ENCODE data around the gene KRTAP10-5. TPM values are rescaled to one million over a fixed set of nuclear protein-coding genes. Genes with fewer than 3 reads are reported as not detected.

The KRTAP10-5 gene
- total RNA-seq, 1 donor from 2014 or later: not detected

DNA sequence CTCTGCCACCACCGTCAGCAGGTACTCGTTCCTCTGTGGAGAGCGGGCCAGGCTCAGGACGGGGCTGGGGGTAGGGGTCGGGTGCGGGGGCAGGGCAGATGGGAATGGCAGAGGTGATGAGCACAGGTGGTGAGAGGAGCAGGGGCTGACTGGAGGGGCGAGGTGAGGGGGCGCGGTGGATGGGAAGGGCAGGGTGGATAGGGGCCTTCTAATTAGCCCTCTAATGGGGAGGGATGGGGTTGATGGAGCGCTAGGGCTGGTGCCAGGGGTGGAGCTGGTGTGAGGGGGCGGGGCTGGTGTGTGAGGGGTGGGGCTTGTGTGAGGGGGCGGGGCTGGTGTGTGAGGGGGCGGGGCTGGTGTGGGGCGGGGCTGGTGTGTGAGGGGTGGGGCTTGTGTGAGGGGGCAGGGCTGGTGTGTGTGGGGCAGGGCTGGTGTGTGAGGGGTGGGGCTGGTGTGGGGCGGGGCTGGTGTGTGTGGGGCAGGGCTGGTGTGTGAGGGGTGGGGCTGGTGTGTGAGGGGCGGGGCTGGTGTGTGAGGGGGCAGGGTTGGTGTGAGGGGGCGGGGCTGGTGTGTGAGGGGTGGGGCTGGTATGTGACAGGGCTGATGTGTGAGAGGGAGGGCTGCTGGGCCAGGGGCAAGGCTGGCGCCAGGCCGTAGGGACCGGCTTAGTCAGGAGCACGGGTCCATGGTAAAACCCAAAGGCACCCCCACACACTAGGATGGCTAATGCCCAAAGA lies 46.3 kb downstream of the KRTAP10-5 start:
- no peak overlapping the region for H2AFZ ChIP-seq (ENCODE audit: low read depth, low read length)
- no peaks in the 10 kb centered on the region for H3K36me3 ChIP-seq (ENCODE audit: insufficient read depth, low read length)
- H3K9me3 Mint-ChIP-seq (ENCODE audit: unreplicated experiment): peaks cover 9% of the 10 kb centered on the region
- TF ChIP-seq EZH2 (IDR thresholded peaks at IDR 0.05; ENCODE audit: insufficient read depth, low read length): no peak
- TF ChIP-seq, protein P1, sequence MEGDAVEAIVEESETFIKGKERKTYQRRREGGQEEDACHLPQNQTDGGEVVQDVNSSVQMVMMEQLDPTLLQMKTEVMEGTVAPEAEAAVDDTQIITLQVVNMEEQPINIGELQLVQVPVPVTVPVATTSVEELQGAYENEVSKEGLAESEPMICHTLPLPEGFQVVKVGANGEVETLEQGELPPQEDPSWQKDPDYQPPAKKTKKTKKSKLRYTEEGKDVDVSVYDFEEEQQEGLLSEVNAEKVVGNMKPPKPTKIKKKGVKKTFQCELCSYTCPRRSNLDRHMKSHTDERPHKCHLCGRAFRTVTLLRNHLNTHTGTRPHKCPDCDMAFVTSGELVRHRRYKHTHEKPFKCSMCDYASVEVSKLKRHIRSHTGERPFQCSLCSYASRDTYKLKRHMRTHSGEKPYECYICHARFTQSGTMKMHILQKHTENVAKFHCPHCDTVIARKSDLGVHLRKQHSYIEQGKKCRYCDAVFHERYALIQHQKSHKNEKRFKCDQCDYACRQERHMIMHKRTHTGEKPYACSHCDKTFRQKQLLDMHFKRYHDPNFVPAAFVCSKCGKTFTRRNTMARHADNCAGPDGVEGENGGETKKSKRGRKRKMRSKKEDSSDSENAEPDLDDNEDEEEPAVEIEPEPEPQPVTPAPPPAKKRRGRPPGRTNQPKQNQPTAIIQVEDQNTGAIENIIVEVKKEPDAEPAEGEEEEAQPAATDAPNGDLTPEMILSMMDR (IDR thresholded peaks at IDR 0.05; ENCODE audit: insufficient read depth, low read depth, low read length): no peak
- H3K4me1 ChIP-seq (ENCODE audit: insufficient read depth, low read length): no peaks in the 10 kb centered on the region
- no peak overlapping the region for H3K4me3 Mint-ChIP-seq (ENCODE audit: unreplicated experiment)
- no peak overlapping the region for H3K4me2 ChIP-seq (ENCODE audit: low read length)
- no peak overlapping the region for H3K4me3 ChIP-seq (ENCODE audit: insufficient read depth, low read depth, low read length)
- no peak for DNase-seq (ENCODE audit: low read depth)
- H4K20me1 ChIP-seq (ENCODE audit: insufficient read depth, low read length): no peaks in the 10 kb centered on the region
- no peaks in the 10 kb centered on the region for H3K9me3 ChIP-seq (ENCODE audit: insufficient read depth, low read depth, low read length)
- no peaks in the 10 kb centered on the region for H3K4me1 Mint-ChIP-seq (ENCODE audit: low read depth, unreplicated experiment)
- H3K27ac ChIP-seq (ENCODE audit: low read depth, low read length): no peak overlapping the region
- H3K27ac Mint-ChIP-seq (ENCODE audit: unreplicated experiment): no peak overlapping the region
- no peak overlapping the region for H3K9ac ChIP-seq (ENCODE audit: low read length)
- no peaks in the 10 kb centered on the region for H3K36me3 Mint-ChIP-seq (ENCODE audit: low read depth, unreplicated experiment)
- FAIRE-seq: no peak
- no peaks in the 10 kb centered on the region for H3K79me2 ChIP-seq (ENCODE audit: insufficient read depth, low read length)
- H3K27me3 ChIP-seq (ENCODE audit: insufficient read depth, low read length): no peaks in the 10 kb centered on the region
- H3K27me3 Mint-ChIP-seq (ENCODE audit: low read depth, unreplicated experiment): peaks cover 24% of the 10 kb centered on the region

DNA sequence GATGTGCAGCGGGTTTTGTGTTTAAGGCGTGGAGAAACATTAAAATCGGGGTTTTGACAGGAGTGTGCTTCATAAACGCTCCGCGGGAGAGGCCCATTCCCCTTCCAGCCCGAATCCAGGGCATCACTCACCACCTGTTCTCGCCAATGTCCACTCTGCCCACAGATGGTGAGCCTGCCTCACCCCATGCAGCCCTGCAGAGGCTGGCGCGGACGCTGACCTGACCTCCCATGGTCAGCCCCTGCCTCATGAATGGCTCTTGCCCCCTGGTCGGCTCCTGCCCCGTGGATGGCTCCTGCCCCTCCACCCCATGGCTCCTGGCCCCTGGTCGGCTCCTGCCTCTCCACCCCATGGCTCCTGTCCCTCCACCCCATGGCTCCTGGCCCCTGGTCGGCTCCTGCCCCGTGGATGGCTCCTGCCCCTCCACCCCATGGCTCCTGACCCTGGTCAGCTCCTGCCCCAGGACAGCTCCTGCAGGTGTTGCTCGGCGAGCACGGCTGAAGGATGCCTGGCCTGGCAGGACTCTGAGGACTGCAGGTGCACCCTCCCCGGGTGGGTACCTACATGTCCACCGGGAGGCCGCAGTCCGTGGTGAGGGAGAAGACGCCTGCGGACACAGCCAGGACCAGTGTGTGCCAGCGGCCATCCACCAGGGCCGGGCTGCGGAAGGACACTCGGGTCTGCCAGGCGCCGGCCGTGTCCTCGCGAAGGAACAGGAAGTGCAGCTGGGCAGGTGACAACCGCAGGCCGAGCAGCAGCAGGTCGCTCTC lies 47.1 kb downstream of the KRTAP10-5 start:
- no peak for TF ChIP-seq EZH2 (IDR thresholded peaks at IDR 0.05; ENCODE audit: insufficient read depth, low read length)
- TF ChIP-seq, protein P1 (IDR thresholded peaks at IDR 0.05; ENCODE audit: insufficient read depth, low read depth, low read length): no peak
- peaks cover 9% of the 10 kb centered on the region for H3K9me3 Mint-ChIP-seq (ENCODE audit: unreplicated experiment)
- peaks cover 27% of the 10 kb centered on the region for H3K27me3 Mint-ChIP-seq (ENCODE audit: low read depth, unreplicated experiment)
- H3K36me3 ChIP-seq (ENCODE audit: insufficient read depth, low read length): no peaks in the 10 kb centered on the region
- H3K27ac Mint-ChIP-seq (ENCODE audit: unreplicated experiment): no peak overlapping the region
- no peak overlapping the region for H3K4me2 ChIP-seq (ENCODE audit: low read length)
- H3K4me1 ChIP-seq (ENCODE audit: insufficient read depth, low read length): no peaks in the 10 kb centered on the region
- DNase-seq (ENCODE audit: low read depth) (no peak), FAIRE-seq (no peak)
- no peaks in the 10 kb centered on the region for H3K9me3 ChIP-seq (ENCODE audit: insufficient read depth, low read depth, low read length)
- no peaks in the 10 kb centered on the region for H3K79me2 ChIP-seq (ENCODE audit: insufficient read depth, low read length)
- no peaks in the 10 kb centered on the region for H3K36me3 Mint-ChIP-seq (ENCODE audit: low read depth, unreplicated experiment)
- H3K27ac ChIP-seq (ENCODE audit: low read depth, low read length): no peak overlapping the region
- H3K4me1 Mint-ChIP-seq (ENCODE audit: low read depth, unreplicated experiment): no peaks in the 10 kb centered on the region
- H2AFZ ChIP-seq (ENCODE audit: low read depth, low read length): no peak overlapping the region
- H3K27me3 ChIP-seq (ENCODE audit: insufficient read depth, low read length): no peaks in the 10 kb centered on the region
- no peak overlapping the region for H3K4me3 Mint-ChIP-seq (ENCODE audit: unreplicated experiment)
- no peak overlapping the region for H3K4me3 ChIP-seq (ENCODE audit: insufficient read depth, low read depth, low read length)
- H3K9ac ChIP-seq (ENCODE audit: low read length): no peak overlapping the region
- no peaks in the 10 kb centered on the region for H4K20me1 ChIP-seq (ENCODE audit: insufficient read depth, low read length)
